ENCODE measurements around the gene SQSTM1.

GRCh38 chr5:179798144-179798770, 22.4 kb upstream of the SQSTM1 start:
- TF ChIP-seq CTCF (IDR thresholded peaks at IDR 0.05) (no peak), POLR2A (IDR thresholded peaks at IDR 0.05) (no peak)

All from adrenal gland (tissue), 5 donors.